GM13977 (cell line): ENCODE data around the gene AKAP17A.

Source experiments
- DNase-seq: peaks from one replicate; pipeline ENCODE4 v3.0.0; 2012; ENCODE audit warnings: low spot score
- in situ Hi-C: fragments of 300-500 bp; cut with MboI; formaldehyde crosslinking; loops from one replicate; pipeline ENCODE4 v1.12.0; 2022; ENCODE audit warnings: low sequenced_read_pairs, low pct_unique_long_range_greater_than_20kb, mixed read lengths, inconsistent platforms; ENCODE audit not compliant: unreplicated experiment
- TF ChIP-seq, protein P1 (sequence below): IDR thresholded peaks from 2 replicates; pipeline ENCODE4 v1.5.1; 2012; ENCODE audit warnings: mild to moderate bottlenecking, control low read depth; ENCODE audit not compliant: insufficient read depth; ENCODE audit errors: extremely low read depth, missing control alignments

AKAP17A gene

DNA sequence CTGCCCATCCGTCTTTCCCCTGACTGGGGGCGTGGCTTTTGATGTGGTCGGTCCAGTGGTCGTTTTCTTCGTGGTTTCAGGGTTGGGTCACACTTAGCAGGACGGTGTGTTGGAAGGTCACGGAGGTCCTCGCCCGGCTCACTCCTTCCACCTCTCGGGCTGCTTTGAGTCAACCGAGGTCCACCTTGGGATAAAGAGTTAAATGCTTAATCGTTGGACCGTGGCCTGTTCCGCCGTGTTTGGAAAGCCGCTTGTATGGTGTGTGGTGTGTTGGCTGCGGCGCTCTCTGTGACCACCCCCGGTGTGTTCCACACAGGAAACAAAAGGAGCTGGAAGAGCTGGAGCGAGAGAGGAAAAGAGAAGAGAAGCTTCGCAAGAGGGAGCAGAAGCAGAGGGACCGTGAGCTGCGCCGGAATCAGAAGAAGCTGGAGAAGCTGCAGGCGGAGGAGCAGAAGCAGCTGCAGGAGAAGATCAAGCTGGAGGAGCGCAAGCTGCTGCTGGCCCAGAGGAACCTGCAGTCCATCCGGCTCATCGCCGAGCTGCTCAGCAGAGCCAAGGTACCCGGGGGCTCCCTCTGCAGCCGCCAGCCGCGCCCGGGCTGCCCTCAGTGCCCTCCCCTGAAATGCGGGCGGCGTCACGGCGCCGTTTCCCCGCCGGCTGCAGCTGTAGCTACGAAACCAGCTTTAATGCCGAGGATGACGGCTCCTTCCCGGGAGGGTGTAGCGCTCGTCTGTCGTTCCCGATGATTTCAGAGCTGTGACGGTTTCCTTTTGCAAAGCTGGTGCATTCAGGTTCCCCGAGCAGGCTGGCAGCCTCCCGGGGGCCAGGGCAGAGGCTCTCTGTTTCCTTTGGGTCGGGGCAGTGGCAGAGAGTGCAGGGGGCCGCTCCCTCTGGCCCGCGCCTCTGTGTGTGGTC lies 7.7 kb downstream of the AKAP17A start:
- DNase-seq: no peak
- TF ChIP-seq, protein P1, sequence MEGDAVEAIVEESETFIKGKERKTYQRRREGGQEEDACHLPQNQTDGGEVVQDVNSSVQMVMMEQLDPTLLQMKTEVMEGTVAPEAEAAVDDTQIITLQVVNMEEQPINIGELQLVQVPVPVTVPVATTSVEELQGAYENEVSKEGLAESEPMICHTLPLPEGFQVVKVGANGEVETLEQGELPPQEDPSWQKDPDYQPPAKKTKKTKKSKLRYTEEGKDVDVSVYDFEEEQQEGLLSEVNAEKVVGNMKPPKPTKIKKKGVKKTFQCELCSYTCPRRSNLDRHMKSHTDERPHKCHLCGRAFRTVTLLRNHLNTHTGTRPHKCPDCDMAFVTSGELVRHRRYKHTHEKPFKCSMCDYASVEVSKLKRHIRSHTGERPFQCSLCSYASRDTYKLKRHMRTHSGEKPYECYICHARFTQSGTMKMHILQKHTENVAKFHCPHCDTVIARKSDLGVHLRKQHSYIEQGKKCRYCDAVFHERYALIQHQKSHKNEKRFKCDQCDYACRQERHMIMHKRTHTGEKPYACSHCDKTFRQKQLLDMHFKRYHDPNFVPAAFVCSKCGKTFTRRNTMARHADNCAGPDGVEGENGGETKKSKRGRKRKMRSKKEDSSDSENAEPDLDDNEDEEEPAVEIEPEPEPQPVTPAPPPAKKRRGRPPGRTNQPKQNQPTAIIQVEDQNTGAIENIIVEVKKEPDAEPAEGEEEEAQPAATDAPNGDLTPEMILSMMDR: no peak
- in situ Hi-C loops: no loop called here

DNA sequence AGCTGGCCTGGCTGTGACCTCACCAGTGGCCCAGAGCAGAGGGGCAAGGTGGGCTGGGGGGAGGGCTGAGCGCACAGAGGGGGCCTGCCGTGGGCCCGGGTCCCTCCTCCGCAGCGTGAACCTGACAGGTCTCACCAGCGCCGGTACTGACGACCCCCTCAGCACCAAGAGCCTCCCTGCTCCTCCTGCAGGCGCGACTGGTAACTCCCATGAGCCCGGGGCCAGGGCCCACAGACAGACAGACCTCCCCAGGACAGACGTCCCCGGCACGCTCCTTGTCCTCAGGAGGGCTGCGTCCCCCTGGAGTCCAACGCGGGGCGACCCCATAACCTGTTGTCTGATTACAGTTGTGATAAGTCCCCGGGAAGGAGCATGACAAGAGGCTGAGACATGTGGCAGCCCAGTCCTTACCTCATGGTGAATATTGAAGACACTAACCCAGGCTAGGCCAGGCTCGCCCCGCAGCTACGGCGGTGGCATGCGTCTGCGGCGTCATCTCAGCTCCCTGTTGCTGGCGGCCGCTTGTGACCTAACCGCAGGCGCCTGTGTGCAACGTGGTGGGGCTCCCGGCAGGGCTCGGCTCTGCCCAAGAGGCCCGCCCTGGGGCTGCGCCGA lies 8.5 kb downstream of the AKAP17A start:
- DNase-seq: no peak
- in situ Hi-C loops: no loop called here
- TF ChIP-seq, protein P1: no peak

DNA sequence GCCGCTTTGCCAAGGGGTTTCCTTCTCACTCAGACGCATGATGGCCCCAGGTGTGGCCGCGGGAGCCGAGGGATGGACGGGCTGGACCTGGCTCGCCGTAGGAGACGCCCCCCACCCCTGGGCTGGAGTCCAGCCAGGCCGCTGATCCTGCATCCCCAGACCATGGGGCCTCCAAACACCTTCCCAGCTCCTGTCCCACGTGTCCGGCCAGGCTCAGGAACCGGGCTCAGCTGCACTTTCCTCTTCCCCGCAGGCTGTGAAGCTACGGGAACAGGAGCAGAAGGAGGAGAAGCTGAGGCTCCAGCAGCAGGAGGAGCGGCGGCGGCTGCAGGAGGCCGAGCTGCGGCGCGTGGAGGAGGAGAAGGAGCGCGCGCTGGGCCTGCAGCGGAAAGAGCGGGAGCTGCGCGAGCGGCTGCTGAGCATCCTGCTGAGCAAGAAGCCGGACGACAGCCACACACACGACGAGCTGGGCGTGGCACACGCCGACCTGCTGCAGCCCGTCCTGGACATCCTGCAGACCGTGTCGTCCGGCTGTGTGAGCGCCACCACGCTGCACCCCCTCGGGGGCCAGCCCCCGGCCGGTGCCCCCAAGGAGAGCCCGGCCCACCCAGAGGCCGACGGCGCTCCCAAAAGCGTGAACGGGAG lies 9.1 kb downstream of the AKAP17A start:
- in situ Hi-C loops: no loop called here
- DNase-seq: no peak
- TF ChIP-seq, protein P1: no peak

DNA sequence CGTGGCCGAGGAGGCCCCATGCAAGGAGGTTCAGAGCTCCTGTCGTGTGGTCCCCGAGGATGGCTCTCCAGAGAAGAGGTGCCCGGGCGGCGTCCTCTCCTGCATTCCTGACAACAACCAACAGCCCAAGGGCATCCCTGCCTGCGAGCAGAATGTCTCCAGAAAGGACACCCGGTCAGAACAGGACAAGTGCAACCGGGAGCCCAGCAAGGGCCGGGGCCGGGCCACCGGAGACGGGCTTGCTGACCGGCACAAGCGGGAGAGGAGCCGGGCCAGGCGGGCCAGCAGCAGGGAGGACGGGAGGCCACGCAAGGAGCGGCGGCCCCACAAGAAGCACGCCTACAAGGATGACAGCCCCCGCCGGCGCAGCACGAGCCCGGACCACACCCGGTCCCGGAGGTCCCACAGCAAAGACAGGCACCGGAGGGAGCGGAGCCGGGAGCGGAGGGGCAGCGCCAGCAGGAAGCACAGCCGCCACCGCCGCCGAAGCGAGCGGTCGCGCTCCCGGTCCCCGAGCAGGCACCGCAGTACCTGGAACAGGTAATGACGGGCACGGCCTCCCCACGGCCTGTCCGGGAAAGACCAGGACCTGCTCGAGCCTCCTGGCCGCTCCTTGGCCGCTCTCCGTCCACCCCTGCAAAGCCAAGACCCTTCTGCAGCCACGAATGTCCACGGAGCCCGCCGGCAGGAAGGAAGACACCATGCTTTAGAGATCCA lies 9.8 kb downstream of the AKAP17A start:
- TF ChIP-seq, protein P1: no peak
- in situ Hi-C loops: no loop called here
- no peak for DNase-seq

DNA sequence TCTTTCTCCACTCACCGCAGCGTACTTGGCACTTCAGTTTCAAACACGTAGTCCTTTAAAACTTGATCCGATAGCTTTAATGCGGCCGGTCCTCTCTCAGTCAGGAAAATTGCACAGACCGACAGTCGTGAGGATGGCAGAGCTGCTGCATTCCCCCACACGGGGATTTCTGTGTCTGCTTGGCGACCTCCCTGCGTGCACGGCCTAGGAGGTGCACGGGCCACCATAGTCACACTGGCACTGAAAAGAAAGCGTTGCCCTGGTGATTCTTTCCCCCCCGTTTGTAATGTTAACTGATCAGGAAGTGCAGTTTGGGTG lies 10.3 kb downstream of the AKAP17A start:
- TF ChIP-seq, protein P1: no peak
- in situ Hi-C loops: no loop called here
- no peak for DNase-seq

DNA sequence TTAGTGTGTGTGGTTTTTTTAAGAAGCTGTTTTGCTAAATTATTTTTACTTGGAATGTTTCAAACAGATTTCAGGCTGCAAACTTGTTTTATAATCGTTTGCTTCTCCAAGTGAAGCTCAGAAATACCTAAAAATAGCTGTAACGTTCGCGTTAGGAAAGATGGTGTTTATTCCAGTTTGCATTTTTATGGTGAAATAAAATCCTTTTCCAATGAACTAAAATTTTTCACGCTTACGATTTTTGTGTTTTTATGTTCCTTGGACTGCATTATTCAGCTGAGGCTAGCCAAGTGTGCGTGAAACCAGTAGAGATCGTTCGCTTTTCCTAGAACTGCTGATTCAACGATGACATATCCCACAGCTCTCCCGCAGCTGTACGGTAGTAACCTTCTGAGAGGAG lies 10.9 kb downstream of the AKAP17A start:
- no peak for DNase-seq
- in situ Hi-C loops: no loop called here
- TF ChIP-seq, protein P1: no peak
